KMS-11 (cell line): ENCODE results near the gene TRAIP.

Experiments
- H2AFZ ChIP-seq: fragments of 200-600 bp; sonication (generic); 2 replicates; pipeline ENCODE4 v1.6.1; 2016; ENCODE audit warnings: antibody characterized with exemption, mixed run types, low read depth
- H3K27ac ChIP-seq: fragments of 200-600 bp; sonication (generic); 2 replicates; pipeline ENCODE4 v1.6.1; 2016; ENCODE audit warnings: mild to moderate bottlenecking, mixed run types
- H3K27me3 ChIP-seq: fragments of 200-600 bp; sonication (generic); 2 replicates; pipeline ENCODE4 v1.6.1; 2017; ENCODE audit warnings: mild to moderate bottlenecking, low read depth, mixed run types, moderate library complexity; ENCODE audit not compliant: insufficient read depth
- H3K36me3 ChIP-seq: fragments of 200-600 bp; sonication (generic); 2 replicates; pipeline ENCODE4 v1.6.1; 2017; ENCODE audit warnings: mild to moderate bottlenecking, mixed run types; ENCODE audit not compliant: insufficient read depth
- H3K4me1 ChIP-seq: fragments of 200-600 bp; sonication (generic); 2 replicates; pipeline ENCODE4 v1.6.1; 2016; ENCODE audit warnings: mild to moderate bottlenecking, low read depth, mixed run types; ENCODE audit not compliant: poor library complexity, severe bottlenecking
- H3K4me2 ChIP-seq: fragments of 200-600 bp; sonication (generic); 2 replicates; pipeline ENCODE4 v1.7.0; 2016; ENCODE audit warnings: mild to moderate bottlenecking, mixed run types
- H3K4me3 ChIP-seq: fragments of 200-600 bp; sonication (generic); IDR thresholded peaks from 2 replicates; pipeline ENCODE4 v1.6.1; 2017; ENCODE audit warnings: low read depth, low read length, mixed read lengths; ENCODE audit not compliant: insufficient read depth
- H3K79me2 ChIP-seq: fragments of 200-600 bp; sonication (generic); 2 replicates; pipeline ENCODE4 v1.6.1; 2016; ENCODE audit warnings: low read depth, mixed run types; ENCODE audit not compliant: insufficient read depth
- H3K9ac ChIP-seq: fragments of 200-600 bp; sonication (generic); 2 replicates; pipeline ENCODE4 v1.6.1; 2016; ENCODE audit warnings: mild to moderate bottlenecking, mixed run types
- H4K20me1 ChIP-seq: fragments of 200-600 bp; sonication (generic); 2 replicates; pipeline ENCODE4 v1.6.1; 2016; ENCODE audit warnings: mild to moderate bottlenecking, mixed run types; ENCODE audit not compliant: insufficient read depth
- CTCF ChIP-seq: fragments of 200-600 bp; sonication (generic); conservative IDR thresholded peaks from 2 replicates; pipeline ENCODE4 v1.6.1; 2017; ENCODE audit warnings: low read depth, mild to moderate bottlenecking, antibody characterized with exemption, low read length, moderate library complexity, mixed read lengths

The TRAIP gene

GRCh38 chr3:49867400-49867799, 11.0 kb upstream of the TRAIP start:
- no peak for TF ChIP-seq CTCF
- no peaks in the 10 kb centered on the region for H4K20me1 ChIP-seq
- no peak overlapping the region for H3K4me3 ChIP-seq
- peaks cover 2% of the 10 kb centered on the region; the same call in 1 of the 2 replicates for H3K27me3 ChIP-seq
- H3K4me2 ChIP-seq = no peak overlapping the region
- no peaks in the 10 kb centered on the region for H3K4me1 ChIP-seq
- no peaks in the 10 kb centered on the region for H3K36me3 ChIP-seq
- no peak overlapping the region for H2AFZ ChIP-seq
- H3K9ac ChIP-seq = no peak overlapping the region
- no peaks in the 10 kb centered on the region for H3K79me2 ChIP-seq
- H3K27ac ChIP-seq = no peak overlapping the region

GRCh38 chr3:49865198-49865784, 8.9 kb upstream of the TRAIP start:
- peaks cover 2% of the 10 kb centered on the region; the same call in 1 of the 2 replicates for H3K27me3 ChIP-seq
- H3K4me2 ChIP-seq = no peak overlapping the region
- no peak overlapping the region for H3K4me3 ChIP-seq
- H3K36me3 ChIP-seq = no peaks in the 10 kb centered on the region
- H3K4me1 ChIP-seq = no peaks in the 10 kb centered on the region
- no peak overlapping the region for H3K27ac ChIP-seq
- H4K20me1 ChIP-seq = no peaks in the 10 kb centered on the region
- H3K79me2 ChIP-seq = no peaks in the 10 kb centered on the region
- TF ChIP-seq CTCF = no peak
- no peak overlapping the region for H3K9ac ChIP-seq
- no peak overlapping the region for H2AFZ ChIP-seq

GRCh38 chr3:49864505-49864904, 8.1 kb upstream of the TRAIP start:
- Histone ChIP-seq H3K4me1 (no peaks in the 10 kb centered on the region), H3K4me2 (no peak overlapping the region), H3K79me2 (no peaks in the 10 kb centered on the region), H3K4me3 (no peak overlapping the region), H4K20me1 (no peaks in the 10 kb centered on the region), H3K27me3 (peaks cover 2% of the 10 kb centered on the region; the same call in 1 of the 2 replicates), H3K36me3 (no peaks in the 10 kb centered on the region), H3K27ac (no peak overlapping the region), H2AFZ (no peak overlapping the region), H3K9ac (no peak overlapping the region)
- no peak for TF ChIP-seq CTCF

- H3K36me3 ChIP-seq = no peaks in the 10 kb centered on the region
- H4K20me1 ChIP-seq = no peaks in the 10 kb centered on the region
- no peak overlapping the region for H3K27ac ChIP-seq
- no peak overlapping the region for H3K4me3 ChIP-seq
- H3K79me2 ChIP-seq = peaks cover 14% of the 10 kb centered on the region; the same call in 1 of the 2 replicates
- no peak overlapping the region for H3K4me2 ChIP-seq
- H2AFZ ChIP-seq = no peak overlapping the region
- no peak for TF ChIP-seq CTCF
- H3K4me1 ChIP-seq = no peaks in the 10 kb centered on the region
- no peak overlapping the region for H3K9ac ChIP-seq
- 0 out of 2 replicates have a peak, but pooled peaks cover 2% of the 10 kb centered on the region for H3K27me3 ChIP-seq
Measured at GRCh38 chr3:49859576-49860305, 3.4 kb upstream of the TRAIP start.
